KOPT-K1 (cell line): ENCODE results near the gene DOHH.
"Not testable (repeated sequence)": the region's sequence is repeated elsewhere in the genome, so short reads cannot be mapped to it uniquely, and the experiment has no call there.

ENCODE experiments used
- H3K27ac ChIP-seq: fragments of 200-600 bp; sonication (generic); 2 replicates; pipeline ENCODE4 v1.5.1; 2016; ENCODE audit warnings: antibody characterized with exemption, mild to moderate bottlenecking, low read depth, low read length; ENCODE audit not compliant: poor library complexity, severe bottlenecking
- H3K36me3 ChIP-seq: fragments of 200-600 bp; sonication (generic); 2 replicates; pipeline ENCODE4 v1.5.1; 2017; ENCODE audit warnings: antibody characterized with exemption, mild to moderate bottlenecking, low read length, moderate library complexity; ENCODE audit not compliant: insufficient read depth
- H3K9me3 ChIP-seq: fragments of 200-600 bp; sonication (generic); 2 replicates; pipeline ENCODE4 v1.5.1; 2017; ENCODE audit warnings: antibody characterized with exemption, low read length, mild to moderate bottlenecking; ENCODE audit not compliant: insufficient read depth, poor library complexity, severe bottlenecking

DOHH gene

DNA sequence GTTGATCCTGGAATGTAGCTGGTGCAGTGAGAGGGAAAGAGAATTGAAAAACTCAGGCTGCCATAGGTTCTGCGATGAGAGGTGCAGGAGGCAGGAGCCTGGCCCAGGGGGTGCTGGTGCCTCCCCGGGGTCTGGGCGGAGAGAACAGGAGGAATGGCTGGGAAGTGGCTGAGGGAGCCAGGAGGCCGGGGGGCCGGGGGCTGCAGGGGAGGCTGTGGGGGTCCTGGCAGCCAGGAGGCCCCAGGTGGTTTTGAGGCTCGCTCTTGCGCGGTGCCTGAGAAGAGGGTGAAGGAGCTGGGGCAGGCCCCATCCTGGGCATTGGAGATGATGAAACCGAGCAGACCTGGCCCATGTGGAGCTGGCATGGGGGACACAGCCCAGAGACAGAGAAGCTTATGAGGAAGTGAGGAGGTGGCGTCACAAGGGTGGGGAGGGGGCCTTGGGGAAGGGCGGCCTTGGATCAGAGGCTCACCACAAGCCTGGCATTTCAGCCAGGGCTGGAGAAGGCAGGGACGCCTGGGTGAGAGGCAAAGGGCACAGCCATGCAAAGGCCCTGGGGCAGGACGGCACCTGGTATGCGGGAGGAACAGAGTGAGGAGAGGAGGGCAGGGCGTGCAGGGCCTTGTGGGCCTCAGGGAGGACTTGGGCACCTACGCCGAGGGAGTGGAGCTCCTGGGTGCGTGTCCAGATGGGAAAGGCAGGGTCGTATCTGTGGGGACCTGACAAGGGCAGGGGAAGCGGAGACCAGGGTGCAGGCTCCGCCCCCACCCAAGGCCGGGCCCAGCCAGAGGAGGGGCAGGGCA is 37.2 kb upstream of the DOHH start:
- H3K27ac ChIP-seq: no peak overlapping the region
- H3K36me3 ChIP-seq: peaks cover 74% of the 10 kb centered on the region
- H3K9me3 ChIP-seq: no peaks in the 10 kb centered on the region

DNA sequence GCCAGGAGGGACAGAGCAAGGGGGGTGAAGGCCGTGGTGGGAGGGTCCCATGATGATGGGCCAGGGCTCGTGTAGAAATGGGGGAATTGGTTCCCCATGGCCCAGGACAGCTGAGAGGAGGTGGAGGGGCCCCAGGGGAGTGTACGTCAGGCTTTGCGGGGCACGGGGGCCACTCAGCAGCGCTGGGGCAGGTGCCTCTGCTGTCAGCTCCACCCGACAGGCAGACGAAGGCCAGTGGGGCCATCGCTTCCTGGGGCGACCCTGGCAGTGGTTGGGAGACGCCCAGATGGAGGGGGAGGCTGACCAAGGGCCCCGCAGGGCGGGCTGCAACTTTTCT is 36.6 kb upstream of the DOHH start:
- H3K27ac ChIP-seq: no peak overlapping the region
- H3K9me3 ChIP-seq: no peaks in the 10 kb centered on the region
- H3K36me3 ChIP-seq: peaks cover 80% of the 10 kb centered on the region

DNA sequence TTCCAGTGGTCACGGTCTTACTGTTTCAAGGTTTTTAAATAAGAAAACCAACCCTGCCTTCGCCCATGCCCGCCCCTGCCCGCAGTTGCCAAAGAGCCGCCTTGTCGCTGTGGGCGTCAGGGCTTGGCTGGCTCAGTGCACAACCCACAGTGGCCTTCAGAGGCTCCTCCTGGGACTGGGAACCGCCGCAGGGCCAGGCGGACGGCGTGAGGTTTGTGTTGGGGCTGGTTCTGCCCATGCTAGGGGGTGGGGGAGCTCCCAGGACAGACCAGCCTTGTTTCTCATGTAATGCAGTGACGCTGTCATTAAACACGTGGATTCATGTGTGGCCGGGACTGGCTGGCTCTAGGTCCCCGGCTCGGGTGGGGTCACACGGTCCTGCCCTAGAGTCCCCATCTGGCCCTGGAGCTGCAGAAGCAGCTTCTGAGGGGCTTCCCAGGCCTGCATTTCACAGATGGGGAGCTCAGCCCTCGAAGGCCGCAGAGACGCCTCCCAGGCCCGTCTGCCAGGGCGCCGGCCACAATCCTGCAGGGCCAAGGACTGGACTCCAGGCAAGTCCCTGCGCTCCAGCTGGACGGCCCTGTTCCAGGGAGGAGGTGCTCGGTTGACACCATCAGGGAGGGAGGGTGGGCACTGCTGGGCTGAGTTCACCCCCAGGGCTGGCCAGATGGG is 36.1 kb upstream of the DOHH start:
- Histone ChIP-seq H3K36me3 (peaks cover 85% of the 10 kb centered on the region), H3K27ac (no peak overlapping the region), H3K9me3 (no peaks in the 10 kb centered on the region)

GRCh38 chr19:3535981-3536380 is 35.5 kb upstream of the DOHH start:
- no peaks in the 10 kb centered on the region for H3K9me3 ChIP-seq
- peaks cover 91% of the 10 kb centered on the region for H3K36me3 ChIP-seq
- H3K27ac ChIP-seq: no peak overlapping the region

DNA sequence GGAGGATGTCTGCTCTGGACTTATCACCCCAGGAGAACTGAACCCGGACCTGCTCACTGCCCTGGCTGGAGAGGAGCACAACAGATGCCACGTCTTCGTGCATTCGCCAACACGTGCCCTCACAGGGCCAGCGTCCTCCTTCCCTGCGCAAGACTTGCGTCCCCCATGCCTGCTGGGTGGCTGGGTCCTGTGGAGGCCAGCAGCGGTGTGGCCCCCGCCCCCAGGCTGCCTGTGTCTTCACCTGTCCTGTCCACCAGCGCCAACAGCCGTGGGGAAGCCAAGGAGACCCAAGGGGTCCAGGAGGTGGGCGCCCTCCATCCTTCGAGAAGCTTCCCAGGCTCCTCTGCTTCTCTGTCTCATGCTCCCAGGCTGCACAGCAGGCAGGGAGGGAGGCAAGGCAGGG is 35.1 kb upstream of the DOHH start:
- peaks cover 95% of the 10 kb centered on the region for H3K36me3 ChIP-seq
- H3K27ac ChIP-seq: no peak overlapping the region

GRCh38 chr19:3535235-3535535 is 34.7 kb upstream of the DOHH start:
- no peaks in the 10 kb centered on the region for H3K9me3 ChIP-seq
- H3K27ac ChIP-seq: no peak overlapping the region
- H3K36me3 ChIP-seq: peaks cover 99% of the 10 kb centered on the region

More for the DNA sequence above, 35.1 kb upstream of the DOHH start:
- H3K9me3 ChIP-seq: no peaks in the 10 kb centered on the region

- Histone ChIP-seq H3K27ac (no peak overlapping the region), H3K36me3 (peaks cover 98% of the 10 kb centered on the region), H3K9me3 (no peaks in the 10 kb centered on the region)
Measured at GRCh38 chr19:3534375-3535234, 34.1 kb upstream of the DOHH start.

GRCh38 chr19:3533563-3534216 is 33.2 kb upstream of the DOHH start:
- Histone ChIP-seq H3K9me3 (no peaks in the 10 kb centered on the region), H3K27ac (no peak overlapping the region), H3K36me3 (peaks cover 89% of the 10 kb centered on the region)

- no peak overlapping the region for H3K27ac ChIP-seq
- H3K9me3 ChIP-seq: no peaks in the 10 kb centered on the region
- peaks cover 89% of the 10 kb centered on the region for H3K36me3 ChIP-seq
Measured at GRCh38 chr19:3533033-3533432, 32.6 kb upstream of the DOHH start.

DNA sequence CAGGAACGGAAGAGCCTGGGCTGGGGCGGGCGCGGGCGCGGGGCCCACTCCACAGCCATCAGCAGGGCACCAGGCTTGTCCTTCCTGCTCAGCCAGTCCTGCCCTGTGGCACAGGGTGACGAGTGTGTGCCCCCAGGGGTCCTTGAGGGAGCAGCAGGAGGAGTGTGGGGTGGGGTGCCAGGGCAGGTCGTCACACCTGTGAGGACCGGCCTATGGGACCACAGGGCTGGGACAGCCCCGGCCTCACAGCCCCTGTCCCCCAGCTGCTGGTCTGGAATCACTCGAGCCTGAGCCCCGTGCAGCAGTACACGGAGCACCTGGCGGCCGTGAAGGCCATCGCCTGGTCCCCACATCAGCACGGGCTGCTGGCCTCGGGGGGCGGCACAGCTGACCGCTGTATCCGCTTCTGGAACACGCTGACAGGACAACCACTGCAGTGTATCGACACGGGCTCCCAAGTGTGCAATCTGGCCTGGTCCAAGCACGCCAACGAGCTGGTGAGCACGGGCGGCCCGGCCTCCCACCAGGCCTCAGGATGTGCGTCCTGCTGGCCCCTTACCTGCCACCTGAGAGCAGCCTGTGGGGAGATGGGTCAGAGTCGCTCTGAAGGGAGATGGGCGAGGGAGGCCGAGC is 31.8 kb upstream of the DOHH start:
- Histone ChIP-seq H3K27ac (no peak overlapping the region), H3K36me3 (peaks cover 89% of the 10 kb centered on the region), H3K9me3 (no peaks in the 10 kb centered on the region)

GRCh38 chr19:3531716-3532115 is 31.2 kb upstream of the DOHH start:
- Histone ChIP-seq H3K27ac (no peak overlapping the region), H3K36me3 (peaks cover 89% of the 10 kb centered on the region), H3K9me3 (no peaks in the 10 kb centered on the region)

GRCh38 chr19:3530389-3530788 is 29.9 kb upstream of the DOHH start:
- Histone ChIP-seq H3K9me3 (no peaks in the 10 kb centered on the region), H3K36me3 (peaks cover 88% of the 10 kb centered on the region), H3K27ac (no peak overlapping the region)

- H3K9me3 ChIP-seq, H3K27ac ChIP-seq: not testable (repeated sequence)
- peaks cover 85% of the 10 kb centered on the region for H3K36me3 ChIP-seq
Measured at GRCh38 chr19:3529299-3529698, 28.8 kb upstream of the DOHH start.

- Histone ChIP-seq H3K9me3 (no peaks in the 10 kb centered on the region), H3K36me3 (peaks cover 85% of the 10 kb centered on the region), H3K27ac (no peak overlapping the region)
Measured at GRCh38 chr19:3528539-3529211, 28.2 kb upstream of the DOHH start.
